Lower leg skin (tissue), 3 donors: ENCODE results near the gene ANKRD18B.

Source experiments
- CTCF ChIP-seq, 3 donors: fragments of 450-650 bp; IDR thresholded peaks; one replicate each; pipeline ENCODE4 v1.5.1; 2016; ENCODE audit warnings: antibody characterized with exemption in 3 of 3, mild to moderate bottlenecking in 3 of 3, moderate library complexity in 2 of 3
- POLR2A ChIP-seq, 2 donors: fragments of 450-650 bp; IDR thresholded peaks; one replicate each; pipeline ENCODE4 v1.6.1; 2016 to 2017; ENCODE audit warnings: antibody characterized with exemption in 2 of 2, mild to moderate bottlenecking in 1 of 2, moderate library complexity in 1 of 2

- no peak for TF ChIP-seq POLR2A (IDR thresholded peaks at IDR 0.05)
- TF ChIP-seq CTCF (IDR thresholded peaks at IDR 0.05) = no peak
Measured at GRCh38 chr9:33614001-33614687, 90.1 kb downstream of the ANKRD18B start.
